Heart left ventricle (tissue), 13 donors: ENCODE results near the gene SORCS2.

Source experiments
- CTCF ChIP-seq, 12 donors: fragments of 200-600 bp; sonication (generic) in 4 of 12; IDR thresholded peaks; one replicate each; pipeline versions ENCODE4 v1.5.0 to v1.8.0; 2018 to 2022; ENCODE audit warnings: antibody characterized with exemption in 12 of 12, mild to moderate bottlenecking in 5 of 12
- POLR2A ChIP-seq, 2 donors: fragments of 450-650 bp; IDR thresholded peaks; one replicate each; pipeline ENCODE4 v1.6.1; 2017; ENCODE audit warnings: antibody characterized with exemption in 2 of 2, mild to moderate bottlenecking in 2 of 2, moderate library complexity in 2 of 2
- donor health status: ischemic (EF 13 %, LVEDD 7.1; RV severe dilation, severe dysfunction).
- donor health status: DM: no; HTN: yes; CAD: no.
- donor health status: DM: no; HTN: no; CAD: no.
- donor health status: ischemic (EF 25% LVEDD 6.9; RV normal size, moderate dysfunction).
- donor health status: ischemic (EF 25% LVEDD 5.7; RV mildly dilated, moderate dysfunction).
- donor health status: ischemic (EF 35%, LVEDD 5.7; RV mildly dilated, moderate dysfunction).
- donor health status: nonischemic (EF 11% LVEDD 7.7; RV severe dilation, severe dysfunction).
- donor health status: DM: yes; HTN: yes; CAD: no.
- donor health status: PGD.
- donor health status: ischemic (EF 29% LVEDD 5.4; RV normal size, mild dysfunction).
- donor health status: nonischemic (EF 23%, LVEDD 6.1; RV moderate dilation, normal function).

GRCh38 chr4:7777871-7778509 lies 585.7 kb downstream of the SORCS2 start:
- TF ChIP-seq CTCF (IDR thresholded peaks at IDR 0.05) (no peak), POLR2A (IDR thresholded peaks at IDR 0.05) (no peak)
